A549 treated with GW870086 at 1 μM for 4 hours (cell line): ENCODE results near the gene C1orf56. TPM values are rescaled to one million over a fixed set of nuclear protein-coding genes. Genes with fewer than 3 reads are reported as not detected.

Experiments used
- total RNA-seq: library from RNA; stranded (reverse); fragments of 200-300 nt; extraction: Qiagen RNA extraction; gene quantifications from 5 replicates; pipeline ENCODE4 v1.2.3, GENCODE V29; 2022; ENCODE audit warnings: low read depth

C1orf56 gene, protein sequence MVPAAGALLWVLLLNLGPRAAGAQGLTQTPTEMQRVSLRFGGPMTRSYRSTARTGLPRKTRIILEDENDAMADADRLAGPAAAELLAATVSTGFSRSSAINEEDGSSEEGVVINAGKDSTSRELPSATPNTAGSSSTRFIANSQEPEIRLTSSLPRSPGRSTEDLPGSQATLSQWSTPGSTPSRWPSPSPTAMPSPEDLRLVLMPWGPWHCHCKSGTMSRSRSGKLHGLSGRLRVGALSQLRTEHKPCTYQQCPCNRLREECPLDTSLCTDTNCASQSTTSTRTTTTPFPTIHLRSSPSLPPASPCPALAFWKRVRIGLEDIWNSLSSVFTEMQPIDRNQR
- 5.3 to 8.6 TPM (median 6.4 TPM) in 5 replicates for total RNA-seq

GRCh38 chr1:151047591-151047924 lies at the start of gene C1orf56:
TSS of gene C1orf56 (plus strand) at chr1:151047751. CDS start at chr1:151047848, 97 bp downstream.

DNA sequence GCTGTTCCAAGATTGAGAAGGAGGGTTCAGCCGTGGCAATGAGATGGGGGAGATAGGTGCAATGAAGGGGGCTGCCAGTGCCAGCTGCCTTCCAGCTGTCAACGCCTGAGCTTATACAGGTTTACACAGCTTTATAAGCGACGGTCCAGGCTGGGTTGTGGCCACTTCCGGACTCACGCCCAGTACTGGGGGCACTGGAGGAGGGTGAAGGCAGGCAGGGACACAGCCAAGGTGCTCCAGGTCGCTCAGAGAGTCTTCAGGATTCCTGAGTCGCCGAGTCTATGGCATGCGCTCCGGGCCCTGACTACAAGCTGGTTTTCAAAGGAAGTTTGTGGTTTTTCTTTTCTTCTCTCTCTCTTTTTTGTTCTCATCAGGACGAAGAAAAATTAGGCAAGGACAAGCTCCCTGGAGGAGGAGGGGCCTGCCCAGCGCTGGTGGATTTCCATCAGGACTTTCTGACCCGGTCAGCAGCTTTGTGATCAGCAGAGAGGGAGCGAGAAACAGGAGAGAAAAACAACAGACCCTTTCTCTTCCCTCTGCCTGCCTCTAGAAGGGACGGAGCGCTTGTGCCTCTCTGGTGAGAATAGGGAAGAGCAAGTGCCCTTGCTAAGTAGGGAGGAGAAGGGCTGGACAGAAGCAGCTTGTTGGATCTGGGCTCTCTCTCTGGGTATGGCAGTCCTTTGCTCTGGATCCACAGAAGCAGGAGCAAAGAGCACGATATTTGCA lies 41.1 kb upstream of the C1orf56 start, which contains the start of gene MINDY1:
MINDY1 (minus strand) TSS at position 576 of the 726 bp plus-strand sequence. CDS start 4,285 bp downstream, outside the sequence.

DNA sequence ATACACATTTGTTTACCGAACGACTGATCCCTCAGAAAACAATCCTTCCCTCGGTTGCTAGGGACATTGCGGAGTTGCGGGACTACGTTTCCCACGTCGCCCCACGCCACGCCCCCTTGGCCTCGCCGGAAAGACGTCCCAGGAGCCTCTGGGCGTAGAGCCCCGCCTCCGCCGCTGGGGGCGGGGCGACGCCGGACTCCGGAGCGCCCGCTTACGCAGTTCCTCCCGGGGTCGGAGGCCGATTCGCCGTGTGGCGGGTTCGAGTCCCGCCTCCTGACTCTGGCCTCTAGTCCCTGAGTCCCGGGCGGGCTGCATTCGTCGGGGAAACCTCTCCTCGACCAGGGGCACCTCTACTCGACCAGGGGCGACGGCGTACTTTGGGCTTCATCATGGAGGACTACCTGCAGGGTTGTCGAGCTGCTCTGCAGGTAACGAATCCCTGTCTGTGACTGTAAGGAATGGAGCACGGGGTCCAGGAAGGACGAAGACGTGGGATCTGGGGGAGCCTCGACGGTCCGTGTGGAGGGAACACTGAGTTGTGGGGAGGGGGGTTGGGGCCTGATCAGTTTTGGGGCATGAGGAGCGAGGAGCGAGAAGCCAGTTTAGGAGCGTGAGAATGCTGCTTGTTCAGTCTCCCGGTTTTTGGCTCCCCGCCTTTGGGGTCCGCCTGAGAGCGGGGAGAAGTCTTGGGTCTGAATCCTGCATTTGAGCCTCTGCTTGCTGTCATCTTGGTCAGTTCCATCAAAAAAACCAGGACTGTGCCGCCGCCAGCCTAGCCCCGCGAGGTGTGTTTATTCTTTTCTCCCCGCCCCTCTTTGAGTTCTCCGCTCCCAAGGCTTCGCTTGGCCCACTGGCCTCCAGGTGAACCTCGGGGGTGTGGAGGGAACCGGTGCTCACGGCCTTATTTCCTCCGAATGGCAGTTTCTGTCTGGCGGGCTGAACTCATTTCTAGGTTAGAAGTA lies 39.0 kb upstream of the C1orf56 start, which contains the start of gene PRUNE1:
PRUNE1 (plus strand) TSS at position 206 of the 962 bp plus-strand sequence; CDS start at position 390, 184 bp downstream.

DNA sequence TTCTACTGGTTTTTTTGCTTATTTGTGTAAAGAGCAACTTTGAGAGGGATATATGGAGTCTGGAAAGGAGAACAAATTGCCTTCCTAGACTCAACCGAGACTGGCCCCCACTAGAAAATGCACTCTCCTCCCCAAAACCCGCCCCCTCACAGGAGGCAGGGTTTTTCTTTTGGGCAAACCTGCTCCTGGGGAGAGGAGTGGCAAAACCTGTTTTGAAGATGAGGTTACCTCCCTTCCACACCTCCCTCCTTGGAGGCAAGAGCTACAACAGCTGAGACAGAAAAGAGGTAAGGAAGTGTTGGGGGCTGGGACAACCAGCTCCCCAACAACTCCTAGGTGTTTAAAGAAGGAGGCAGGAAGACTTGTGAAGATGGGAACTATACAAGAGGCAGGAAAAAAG lies 11.2 kb upstream of the C1orf56 start, which contains the start of gene BNIPL:
BNIPL (plus strand) TSS at position 231 of the 400 bp plus-strand sequence; CDS start at position 371, 140 bp downstream.

DNA sequence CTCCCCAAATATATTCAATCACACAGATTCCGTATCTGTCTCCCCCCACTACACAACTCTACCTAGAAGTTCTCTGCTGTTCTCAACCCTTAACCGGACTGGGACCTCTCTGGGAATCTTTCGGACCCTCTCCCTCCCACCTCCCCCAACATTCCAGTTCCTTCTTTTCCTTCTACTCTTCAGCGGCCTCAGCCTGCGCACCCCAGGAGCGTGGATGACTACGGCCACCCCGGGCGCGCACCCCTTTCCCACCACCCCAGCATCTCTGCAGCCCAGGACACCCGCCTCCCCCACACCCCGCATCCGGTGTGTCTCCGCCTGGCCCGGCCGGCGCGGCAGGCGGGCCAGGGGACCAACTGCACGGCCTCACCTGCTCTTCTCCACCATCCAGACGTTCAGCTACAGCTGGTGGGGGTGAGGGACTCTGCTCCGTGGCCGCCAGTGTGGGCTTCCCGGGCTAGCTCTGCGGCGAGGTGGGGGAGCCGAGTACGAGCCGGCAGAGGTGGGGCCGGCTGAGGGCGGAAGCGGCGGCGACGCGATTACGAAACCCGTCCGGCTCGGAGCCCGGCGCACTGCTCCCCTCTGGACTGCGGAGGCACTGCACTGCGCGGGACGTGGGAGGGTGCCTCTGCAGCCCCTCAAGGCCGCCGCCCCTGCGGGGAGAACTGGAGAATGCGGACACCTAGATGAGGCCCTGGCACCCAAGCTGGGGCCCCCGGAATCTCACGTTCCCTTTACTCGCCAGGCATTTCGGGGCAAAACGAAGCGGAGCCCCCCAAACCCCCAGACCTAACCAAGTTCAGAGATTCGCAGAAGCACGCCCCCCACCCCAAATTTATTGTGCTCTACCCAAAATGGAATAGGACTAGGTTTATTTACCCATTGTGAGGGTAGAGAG lies 11.8 kb downstream of the C1orf56 start, which contains the start of gene CDC42SE1:
CDC42SE1 (minus strand) TSS at position 514 of the 898 bp plus-strand sequence. CDS start 3,892 bp downstream, outside the sequence.

DNA sequence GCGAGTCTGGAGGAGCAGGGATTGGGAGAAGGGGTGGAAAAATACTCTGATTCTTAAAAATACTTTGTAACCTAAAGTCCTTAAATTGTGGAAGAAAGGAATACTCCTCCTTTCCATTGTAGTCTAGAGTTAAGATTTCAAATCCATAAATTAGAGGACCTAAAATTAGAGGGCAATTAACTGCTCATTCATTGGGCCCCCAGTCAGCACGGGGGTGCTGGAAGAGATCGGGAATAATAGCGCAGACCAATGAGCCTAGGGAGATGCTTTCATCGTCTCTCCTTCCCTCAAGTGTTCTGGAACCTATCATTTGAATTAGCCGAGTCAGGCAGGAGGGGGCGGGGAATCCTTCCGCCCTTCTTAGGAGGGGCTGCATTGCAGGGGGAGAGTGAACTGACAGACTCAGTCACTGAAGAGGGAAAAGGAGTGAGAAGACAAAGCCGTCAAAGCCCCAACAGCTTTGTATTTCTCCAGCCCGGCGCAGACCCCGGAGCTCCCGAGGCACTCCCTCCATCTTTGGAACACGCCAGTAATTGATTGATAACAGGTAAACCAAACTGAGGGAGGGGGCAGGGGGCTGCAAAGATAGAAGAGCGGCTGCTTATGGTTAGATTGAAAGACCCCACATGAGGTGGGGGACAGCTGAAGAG lies 12.6 kb downstream of the C1orf56 start, which contains the start of gene MLLT11:
MLLT11 (plus strand) TSS at position 391 of the 650 bp plus-strand sequence. CDS start 6,828 bp downstream, outside the sequence.

DNA sequence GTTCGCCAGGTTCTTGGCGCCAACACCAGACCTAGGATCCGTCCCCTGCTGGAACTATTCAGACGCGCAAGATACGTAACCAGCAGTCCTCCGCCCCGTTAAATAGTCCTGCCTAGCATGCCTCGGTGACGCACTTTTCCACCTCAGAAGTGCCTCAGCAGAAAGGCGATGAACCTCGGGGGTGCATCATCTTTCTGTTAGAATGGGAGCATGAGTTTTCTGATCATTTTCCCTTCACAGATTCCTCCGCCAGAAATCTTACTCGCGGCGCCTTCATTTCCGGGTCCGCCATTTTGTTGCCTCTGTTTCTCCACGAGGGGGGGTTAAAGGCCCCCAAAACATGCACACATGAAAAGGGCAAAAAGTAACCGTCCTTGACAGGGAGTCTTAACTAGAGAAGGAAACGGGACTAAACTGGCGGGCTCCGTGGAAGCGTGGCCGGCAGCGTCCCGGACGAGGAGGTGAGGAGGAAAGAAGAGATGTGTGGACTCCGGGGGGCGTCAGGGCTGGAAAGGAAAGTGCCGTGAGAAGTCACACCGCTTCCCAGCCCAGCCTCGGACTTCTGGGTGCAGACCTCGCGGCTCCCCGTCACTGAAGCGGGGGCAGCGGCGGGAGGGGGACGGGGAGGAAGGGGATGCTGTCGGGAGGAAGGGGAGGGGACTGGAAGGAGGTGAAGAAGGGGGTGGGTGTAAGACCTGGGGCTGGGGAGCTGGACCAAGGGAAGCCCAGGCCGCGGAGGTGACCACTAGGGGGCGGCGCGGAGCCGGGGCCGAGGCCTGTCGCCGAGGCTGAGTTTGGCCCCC lies 23.1 kb downstream of the C1orf56 start, which contains the start of gene GABPB2:
GABPB2 (plus strand) TSS at position 288 of the 803 bp plus-strand sequence. CDS start 17,429 bp downstream, outside the sequence.

Other genes starting within 250 kb of the C1orf56 start
- 1.4 to 2.4 TPM (median 1.8 TPM) in 5 replicates for gene CTSK, start 239.5 kb upstream of the C1orf56 start, total RNA-seq
- gene ARNT, start 171.2 kb upstream of the C1orf56 start, total RNA-seq, result 8.0 to 15.0 TPM (median 12.5 TPM) in 5 replicates
- not detected in 5 replicates for gene CTXND2, start 160.6 kb upstream of the C1orf56 start, total RNA-seq
- 18.0 to 24.1 TPM (median 23.2 TPM) in 5 replicates for gene SETDB1, start 121.4 kb upstream of the C1orf56 start, total RNA-seq
- gene CERS2, start 72.9 kb upstream of the C1orf56 start, total RNA-seq, result 240 to 254 TPM (median 248 TPM) in 5 replicates
- 0.71 to 1.3 TPM (median 0.99 TPM) in 5 replicates for gene ANXA9, start 65.5 kb upstream of the C1orf56 start, total RNA-seq
- gene MINDY1, start 40.8 kb upstream of the C1orf56 start, total RNA-seq, result 2.6 to 3.6 TPM (median 3.5 TPM) in 5 replicates
- 10.8 to 15.9 TPM (median 14.0 TPM) in 5 replicates for gene PRUNE1, start 39.3 kb upstream of the C1orf56 start, total RNA-seq
- 0.05 to 0.24 TPM (median 0.12 TPM) in 4 of 5 replicates, not detected in the other for gene BNIPL, start 11.2 kb upstream of the C1orf56 start, total RNA-seq
- 83.0 to 88.9 TPM (median 84.7 TPM) in 5 replicates for gene CDC42SE1, start 11.9 kb downstream of the C1orf56 start, total RNA-seq
- 12.5 to 18.3 TPM (median 17.0 TPM) in 5 replicates for gene MLLT11, start 12.6 kb downstream of the C1orf56 start, total RNA-seq
- gene GABPB2, start 23.0 kb downstream of the C1orf56 start, total RNA-seq, result 2.9 to 3.5 TPM (median 3.0 TPM) in 5 replicates
- gene SEMA6C, start 98.9 kb downstream of the C1orf56 start, total RNA-seq, result 0.91 to 2.9 TPM (median 1.8 TPM) in 5 replicates
- gene TNFAIP8L2, start 108.9 kb downstream of the C1orf56 start, total RNA-seq, result not detected in 5 replicates
- gene LYSMD1, start 118.2 kb downstream of the C1orf56 start, total RNA-seq, result 5.1 to 7.7 TPM (median 5.8 TPM) in 5 replicates
- gene SCNM1, start 118.4 kb downstream of the C1orf56 start, total RNA-seq, result 42.4 to 52.8 TPM (median 47.8 TPM) in 5 replicates
- gene TMOD4, start 128.2 kb downstream of the C1orf56 start, total RNA-seq, result 0.31 to 0.33 TPM in 2 of 5 replicates, not detected in the others
- 42.3 to 58.6 TPM (median 46.7 TPM) in 5 replicates for gene VPS72, start 142.4 kb downstream of the C1orf56 start, total RNA-seq
- 48.7 to 54.3 TPM (median 49.8 TPM) in 5 replicates for gene PIP5K1A, start 150.8 kb downstream of the C1orf56 start, total RNA-seq
- 168 to 195 TPM (median 180 TPM) in 5 replicates for gene PSMD4, start 207.0 kb downstream of the C1orf56 start, total RNA-seq
- 10.8 to 14.8 TPM (median 12.6 TPM) in 5 replicates for gene ZNF687, start 234.5 kb downstream of the C1orf56 start, total RNA-seq